T1000 (cell line): ENCODE results near the gene CD9.

Experiments used
- DNase-seq: peaks from one replicate; lab custom pipeline; 2025; ENCODE audit warnings: mixed read lengths; lab: John Stamatoyannopoulos, UW

The CD9 gene

DNA sequence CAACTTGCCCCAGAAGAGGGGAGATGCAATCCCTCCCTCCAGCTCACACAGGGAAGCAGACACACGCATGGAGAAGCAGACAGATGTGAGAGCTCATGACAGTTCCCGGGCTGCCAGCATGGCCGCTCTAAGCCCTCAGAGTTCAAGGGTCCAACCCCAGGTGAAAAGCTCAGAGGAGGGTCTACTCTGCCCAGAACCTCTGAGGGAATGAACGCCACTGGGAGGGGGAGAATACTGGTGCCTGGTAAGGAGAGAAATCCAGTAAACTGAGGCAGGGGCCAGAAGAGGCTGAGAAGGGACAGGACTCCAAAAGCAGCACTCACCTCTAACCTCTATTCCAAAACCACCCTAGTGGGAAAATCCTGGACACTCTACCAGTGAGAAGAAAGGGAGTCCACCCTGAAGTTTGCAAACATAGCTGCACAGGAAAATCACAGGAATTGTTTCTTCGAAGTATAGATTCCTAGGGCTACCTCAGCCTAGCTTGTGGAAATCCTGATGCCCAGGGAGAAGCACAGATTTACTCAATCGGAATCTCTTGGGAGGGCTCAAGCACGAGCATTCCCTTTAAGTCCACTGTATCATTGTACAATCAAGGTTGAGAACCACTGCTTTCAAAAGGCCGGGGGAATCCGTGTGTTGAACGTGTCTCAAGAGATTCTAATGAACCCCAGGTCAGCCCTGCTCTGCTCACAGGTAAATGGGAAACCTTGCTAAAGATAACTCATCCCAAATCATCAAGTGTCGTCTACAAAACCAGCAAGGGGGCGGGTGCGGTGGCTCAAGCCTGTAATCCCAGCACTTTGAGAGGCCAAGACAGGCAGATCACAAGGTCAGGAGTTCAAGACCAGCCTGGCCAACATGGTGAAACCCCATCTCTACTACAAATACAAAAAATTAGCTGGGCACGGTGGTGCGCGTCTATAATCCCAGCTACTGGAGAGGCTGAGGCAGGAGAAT lies 76.0 kb downstream of the CD9 start:
- no peak for DNase-seq

DNA sequence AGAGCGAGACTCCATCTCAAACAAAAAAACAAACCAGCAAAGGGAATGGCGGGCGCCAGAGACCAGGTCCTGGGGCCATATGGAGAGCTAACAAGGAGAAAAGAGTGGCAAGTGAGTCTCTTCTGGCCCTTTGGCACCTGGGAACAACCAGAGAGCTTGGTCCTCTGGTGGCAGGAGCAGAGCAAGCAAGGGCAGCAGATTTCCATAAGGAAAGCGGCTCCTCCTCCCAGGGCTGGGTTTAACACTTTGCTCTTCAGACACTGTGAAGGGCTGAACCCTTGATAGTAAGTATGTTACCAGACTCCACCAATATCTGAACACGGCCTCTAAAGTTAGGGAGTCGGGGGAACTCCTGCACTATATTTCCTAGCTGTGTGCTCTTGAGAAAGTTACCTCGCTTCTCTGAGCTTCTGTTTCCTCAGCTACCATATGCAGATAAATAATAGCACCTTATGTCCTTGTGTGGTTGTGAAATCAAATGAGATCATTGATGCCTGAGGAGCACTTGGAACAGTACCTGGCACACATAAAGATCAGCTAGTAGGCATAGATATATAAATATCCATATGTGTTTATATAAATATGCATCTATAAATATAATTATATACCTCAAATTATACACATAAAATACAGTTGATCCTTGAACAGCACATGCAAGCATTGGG lies 76.9 kb downstream of the CD9 start:
- no peak for DNase-seq

DNA sequence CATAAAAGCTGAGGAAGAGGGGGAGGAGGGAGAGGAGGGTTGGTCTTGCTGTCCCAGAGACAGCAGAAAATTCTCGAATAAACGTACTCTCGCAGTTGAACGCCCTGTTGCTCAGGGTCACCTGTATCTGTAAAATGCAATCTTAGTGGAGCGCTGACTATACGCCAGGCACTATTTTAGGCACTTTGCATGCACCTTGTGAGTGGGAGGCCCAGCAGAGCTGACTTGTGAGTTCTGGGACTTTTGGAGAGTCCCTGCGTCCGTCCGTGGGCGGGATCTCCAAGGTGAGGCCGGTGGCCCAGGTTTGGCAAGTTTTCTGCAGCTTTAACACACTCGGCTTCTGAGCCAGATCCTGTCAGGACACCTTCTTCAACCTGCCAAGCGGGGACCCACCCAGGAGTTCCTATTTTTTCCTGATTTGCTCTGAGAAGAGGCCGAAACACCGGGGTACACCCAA lies 77.8 kb downstream of the CD9 start:
- no peak for DNase-seq

DNA sequence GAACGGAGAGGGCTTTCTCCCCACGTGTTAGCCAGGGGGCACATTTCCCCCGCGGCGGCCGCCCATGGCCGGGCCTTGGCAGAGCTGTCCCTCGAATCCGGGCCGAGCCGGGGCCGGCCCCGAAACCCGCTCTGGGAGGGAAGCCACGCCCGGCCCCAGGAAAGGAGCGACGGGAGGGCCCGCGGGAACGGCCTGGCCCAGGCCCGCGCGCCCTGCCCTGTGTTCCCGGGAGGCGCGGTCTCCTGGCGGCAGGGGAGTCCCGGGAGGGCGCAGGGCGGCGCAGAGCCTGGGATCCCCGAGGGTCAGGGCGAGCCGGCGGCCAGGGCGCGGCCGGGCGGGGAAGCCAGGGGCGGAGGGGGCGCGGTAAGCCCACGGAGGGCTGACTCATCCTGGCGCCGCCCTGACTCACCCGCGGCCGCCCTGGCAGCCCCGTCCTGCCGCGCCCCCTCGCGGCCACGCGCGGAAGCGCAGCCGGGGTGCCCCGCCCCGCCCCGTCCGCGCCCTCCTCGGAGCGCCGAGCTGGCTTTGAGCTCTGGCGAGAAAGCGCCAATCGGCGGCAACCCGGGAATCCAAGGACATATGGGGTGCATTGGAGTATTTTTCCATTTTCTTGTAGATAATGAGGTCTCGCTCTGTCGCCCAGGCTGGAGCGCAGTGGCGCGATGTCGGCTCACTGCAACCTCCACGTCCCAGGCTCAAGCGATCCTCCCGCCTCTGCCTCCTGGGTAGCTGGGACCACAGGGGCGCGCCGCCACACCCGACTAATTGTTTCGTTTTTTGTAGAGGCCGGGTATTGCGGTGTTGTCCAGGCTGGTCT lies 78.4 kb downstream of the CD9 start:
- DNase-seq, result peak; percentile 92

DNA sequence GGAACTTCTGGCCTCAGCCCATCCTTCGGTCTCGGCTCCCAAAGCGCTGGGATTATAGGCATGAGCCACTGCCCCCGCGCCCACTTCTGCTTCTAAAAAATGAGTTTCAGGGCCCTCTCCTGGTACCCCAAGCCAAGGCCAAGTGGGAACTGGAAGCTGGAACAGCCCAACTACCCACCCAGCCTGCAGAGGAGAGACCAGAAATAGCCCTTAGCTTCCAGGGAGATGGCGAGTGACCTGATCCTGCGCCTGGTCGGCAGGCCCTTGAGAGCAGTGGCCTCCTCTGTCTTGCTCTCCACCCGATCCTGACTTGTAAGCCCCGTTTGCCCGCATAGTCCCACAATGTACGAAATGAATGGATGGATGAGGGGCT lies 79.0 kb downstream of the CD9 start:
- no peak for DNase-seq

DNA sequence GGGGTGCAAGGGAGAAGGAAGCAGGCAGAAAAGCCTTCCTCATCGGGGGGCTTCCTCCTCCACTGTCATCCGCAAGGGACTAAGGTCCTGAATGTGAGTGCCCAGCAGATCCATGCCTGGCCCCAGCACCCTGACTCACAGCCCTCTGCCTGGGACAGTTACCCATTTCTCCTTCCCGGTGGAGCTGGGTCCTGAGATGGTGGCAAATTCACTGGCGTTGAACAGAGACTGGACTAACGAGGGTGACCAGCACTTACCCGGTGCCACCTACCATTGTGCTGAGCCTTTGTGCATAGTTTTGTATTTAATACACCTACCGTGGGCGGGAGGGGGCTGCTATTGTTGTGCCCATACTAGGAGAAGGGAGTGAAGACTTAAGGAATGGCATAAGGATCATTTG lies 79.4 kb downstream of the CD9 start:
- peak; percentile 38 for DNase-seq

DNA sequence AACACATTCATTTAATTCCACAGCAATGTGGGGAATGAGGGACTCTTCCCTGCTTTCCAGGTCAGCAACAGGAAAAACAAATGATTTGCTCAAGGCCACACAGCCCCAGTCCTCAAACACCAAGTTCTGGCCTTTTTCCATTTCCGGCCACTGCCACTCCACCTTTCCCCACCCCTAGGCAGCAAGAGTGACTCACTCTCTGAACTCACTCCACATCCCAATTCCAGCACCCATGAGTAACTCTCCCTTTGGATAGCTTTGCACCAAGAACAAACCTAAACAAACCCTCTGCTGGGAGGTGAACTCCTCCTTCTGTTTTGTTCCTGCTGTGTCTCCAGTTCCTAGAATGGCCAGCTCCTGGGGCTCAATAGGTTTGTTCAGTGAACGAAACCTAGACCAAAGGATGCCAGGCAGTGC lies 79.9 kb downstream of the CD9 start:
- DNase-seq, result peak; percentile 74

DNA sequence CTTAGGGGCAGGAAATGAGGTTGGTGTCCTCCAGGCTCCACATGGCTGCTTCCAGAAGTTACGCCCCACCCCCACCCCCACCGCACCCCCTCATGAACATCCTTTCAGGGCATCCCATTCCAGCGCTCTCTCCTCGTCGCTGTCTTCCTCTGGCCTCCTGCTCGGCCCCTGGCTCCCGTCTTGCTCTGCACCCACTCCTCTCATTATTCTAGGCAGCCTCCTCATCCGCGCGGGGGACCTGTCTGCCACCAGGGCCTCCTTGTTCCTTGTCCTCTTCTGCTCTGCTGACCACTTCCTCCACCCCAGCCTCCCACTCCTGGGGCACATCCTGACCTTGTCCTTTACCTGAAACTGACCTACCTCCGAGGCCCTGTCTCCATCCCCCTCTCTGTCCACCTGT lies 80.5 kb downstream of the CD9 start:
- no peak for DNase-seq

DNA sequence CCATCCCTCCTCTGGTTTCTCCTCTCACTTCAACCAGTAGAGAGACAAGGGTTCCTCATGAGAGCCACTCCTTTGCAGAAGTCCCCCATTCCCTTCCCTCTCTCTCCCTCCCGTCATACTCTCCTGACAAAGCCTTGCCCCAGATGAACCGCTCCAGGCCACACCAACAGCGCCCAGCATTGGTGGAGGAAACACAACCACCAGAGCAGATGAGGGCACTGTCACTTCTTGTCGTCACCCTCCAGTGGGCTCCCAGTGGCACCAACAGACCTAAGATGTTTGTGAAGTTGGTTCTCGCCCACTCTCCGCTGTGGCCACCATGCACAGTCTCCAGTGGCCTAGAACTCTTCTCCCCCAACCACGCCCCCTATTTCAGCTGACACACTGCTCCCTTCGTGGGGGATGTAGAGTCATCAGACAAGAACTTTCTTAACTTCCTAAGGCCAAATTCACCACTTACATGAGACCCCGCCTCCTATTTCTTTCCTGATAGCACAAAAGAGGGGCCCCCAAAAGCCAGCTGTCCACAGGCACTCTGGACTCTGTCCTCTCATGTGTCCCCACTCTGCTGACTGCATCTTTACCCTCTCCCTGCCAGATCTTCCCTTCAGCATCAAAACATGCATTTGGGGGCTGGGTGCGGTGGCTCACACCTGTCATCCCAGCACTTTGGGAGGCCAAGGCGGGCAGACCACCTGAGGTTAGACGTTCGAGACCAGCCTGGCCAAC lies 81.0 kb downstream of the CD9 start:
- no peak for DNase-seq

DNA sequence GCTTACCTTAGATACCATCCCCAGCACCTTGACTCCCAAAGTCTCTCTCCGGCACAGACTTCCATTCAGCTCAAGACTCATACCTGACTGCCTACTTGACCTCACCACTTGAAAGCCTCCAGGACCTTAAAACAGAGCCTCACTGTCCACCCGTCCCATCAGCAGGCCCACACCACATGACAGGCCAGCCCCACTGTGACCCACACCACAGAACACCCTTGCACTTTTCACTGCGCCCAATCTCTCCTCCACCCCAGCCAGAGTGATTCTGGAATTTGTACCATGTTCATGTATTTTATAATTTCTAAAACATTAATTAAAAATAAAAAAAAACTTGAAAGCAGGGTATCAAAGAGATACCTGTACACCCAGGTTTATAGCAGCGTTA lies 82.2 kb downstream of the CD9 start:
- no peak for DNase-seq

DNA sequence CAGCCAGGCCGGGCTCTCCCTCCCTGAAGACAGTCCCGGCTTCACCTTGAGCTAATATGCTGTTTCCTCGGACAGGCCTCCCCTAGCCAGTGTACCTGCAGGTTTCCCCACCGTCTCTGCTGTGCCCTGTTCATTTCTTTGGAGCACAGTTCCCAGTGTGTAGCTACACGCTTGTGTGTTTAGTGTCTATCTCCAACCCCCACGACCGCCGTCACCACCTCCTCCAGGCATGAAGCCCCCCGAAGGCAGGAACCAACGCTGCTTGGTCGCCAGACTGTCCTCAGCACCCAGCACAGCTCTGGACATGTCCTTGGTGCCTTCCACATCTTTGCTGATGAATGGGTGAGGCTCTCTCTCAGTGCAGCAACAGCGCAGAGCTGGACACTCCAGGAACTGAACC lies 84.1 kb downstream of the CD9 start:
- DNase-seq, result no peak

DNA sequence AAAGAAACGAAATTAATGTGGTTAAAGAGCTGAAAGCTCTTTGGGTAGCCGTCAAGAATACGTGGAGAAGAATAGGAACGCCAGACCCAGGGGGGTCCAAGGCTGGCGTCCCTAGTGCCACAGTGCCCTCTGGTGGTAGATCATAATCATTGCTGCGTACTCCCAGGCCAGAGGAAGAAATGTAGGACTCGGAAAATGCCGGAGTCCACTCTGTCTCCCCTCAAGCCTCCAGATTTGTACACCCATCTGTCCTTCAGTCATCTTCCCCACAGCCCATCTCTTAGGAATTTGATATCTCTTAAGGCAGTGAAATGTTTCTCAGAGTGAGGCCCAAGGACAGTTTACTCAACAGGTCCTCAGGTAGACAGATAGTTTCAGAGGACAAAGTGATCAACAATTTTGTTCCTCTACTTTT lies 84.9 kb downstream of the CD9 start:
- DNase-seq, result peak; percentile 66

DNA sequence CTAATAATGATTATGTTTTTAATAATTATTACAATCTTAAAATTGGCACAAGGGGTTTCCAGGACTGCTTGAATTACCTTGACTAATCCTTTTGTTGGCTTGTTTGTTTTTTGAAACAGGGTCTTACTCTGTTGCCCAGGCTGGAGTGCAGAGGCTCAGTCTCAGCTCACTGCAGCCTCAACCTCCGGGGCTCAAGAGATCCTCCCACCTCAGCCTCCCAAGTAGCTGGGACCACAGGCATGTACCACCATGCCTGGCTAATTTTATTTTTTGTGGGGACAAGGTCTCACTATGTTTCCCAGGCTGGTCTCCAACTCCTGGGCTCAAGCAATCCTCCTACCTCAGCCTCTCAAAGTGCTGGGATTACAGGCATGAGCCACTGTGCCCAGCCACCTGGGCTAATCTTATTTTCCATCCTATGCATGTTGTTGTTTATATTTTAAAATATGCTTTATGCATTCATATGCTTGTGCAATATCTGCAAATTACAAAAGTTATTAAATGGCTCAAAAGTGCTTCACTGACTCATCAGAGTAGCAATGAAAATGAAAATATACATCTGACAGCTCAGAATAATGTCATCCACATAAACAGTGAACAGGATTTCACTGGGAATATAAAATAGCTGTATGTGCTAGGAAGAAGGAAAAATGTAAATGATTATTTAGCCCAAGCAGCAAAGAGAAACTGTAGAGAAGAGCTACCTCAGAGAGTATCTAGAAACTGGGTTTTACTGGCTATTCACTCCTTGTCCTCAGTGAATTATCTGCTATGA lies 85.5 kb downstream of the CD9 start:
- no peak for DNase-seq
